Spleen (tissue), 11 donors: Measurements from ENCODE around the gene SH3TC2. TPM values are rescaled to one million over a fixed set of nuclear protein-coding genes. Genes with fewer than 3 reads are reported as not detected.

Experiments used
- DNase-seq: peaks from one replicate; pipeline ENCODE4 v3.0.0-alpha.2; 2020
- H3K27ac ChIP-seq, 8 donors: fragments of 200-600 bp; sonication (generic) in 7 of 8; 1 replicate in 4 of 8; 2 replicates in 4 of 8; pipeline versions ENCODE4 v1.5.0 to v1.8.0; 2016 to 2021; ENCODE audit warnings: inconsistent platforms in 4 of 8, mild to moderate bottlenecking in 4 of 8, moderate library complexity in 1 of 8
- H3K27me3 ChIP-seq, 7 donors: fragments of 200-600 bp; sonication (generic) in 6 of 7; replicated peaks in 1 of 7; 1 replicate in 4 of 7; 2 replicates in 3 of 7; pipeline versions ENCODE4 v1.5.0 to v1.8.0; 2016 to 2021; ENCODE audit warnings: inconsistent platforms in 3 of 7, mild to moderate bottlenecking in 1 of 7
- H3K36me3 ChIP-seq, 6 donors: fragments of 200-600 bp; sonication (generic) in 5 of 6; 1 replicate in 4 of 6; 2 replicates in 2 of 6; pipeline versions ENCODE4 v1.5.0 to v1.8.0; 2016 to 2021; ENCODE audit warnings: inconsistent platforms in 2 of 6
- H3K4me1 ChIP-seq, 6 donors: fragments of 200-600 bp; sonication (generic) in 5 of 6; 1 replicate in 3 of 6; 2 replicates in 3 of 6; pipeline versions ENCODE4 v1.5.0 to v1.8.0; 2016 to 2021; ENCODE audit warnings: inconsistent platforms in 3 of 6
- H3K4me3 ChIP-seq, 8 donors: fragments of 200-600 bp; sonication (generic) in 7 of 8; 1 replicate in 4 of 8; 2 replicates in 4 of 8; pipeline versions ENCODE4 v1.5.0 to v1.8.0; 2016 to 2021; ENCODE audit warnings: inconsistent platforms in 4 of 8, mild to moderate bottlenecking in 4 of 8, moderate library complexity in 2 of 8
- H3K9me3 ChIP-seq, 8 donors: fragments of 200-600 bp; sonication (generic) in 7 of 8; 1 replicate in 4 of 8; 2 replicates in 4 of 8; pipeline versions ENCODE4 v1.5.0 to v1.8.0; 2016 to 2021; ENCODE audit warnings: inconsistent platforms in 4 of 8
- POLR2A ChIP-seq, 3 donors: fragments of 450-650 bp; IDR thresholded peaks; one replicate each; pipeline ENCODE4 v1.5.1; 2017; ENCODE audit warnings: antibody characterized with exemption in 3 of 3, mild to moderate bottlenecking in 1 of 3
- POLR2AphosphoS5 ChIP-seq, 3 donors: sonication (generic); formaldehyde crosslinking; IDR thresholded peaks; one replicate each; pipeline ENCODE4 v1.5.1; 2017; ENCODE audit warnings: antibody characterized with exemption in 3 of 3
- WGBS, 5 donors: extraction: QIAGEN DNeasy Blood & Tissue Kit in 3 of 5; methylation state at CpG; one replicate each; pipeline versions ENCODE4 v1.1.5 to v1.1.7; 2013 to 2018; 5-methylcytosine and 5-hydroxymethylcytosine counted together
- intact Hi-C: fragments of 100-400 bp; cut with DNase I; formaldehyde crosslinking; loops from one replicate; pipeline ENCODE4 v1.15.0; 2023; ENCODE audit warnings: low total_unique reads
- polyA plus RNA-seq, 3 donors: library from polyadenylated mRNA; stranded (reverse); fragments of 200-250 nt; gene quantifications; one replicate each; pipeline ENCODE4 v1.2.1, GENCODE V29; 2013
- total RNA-seq, 7 donors: library from RNA; depleted of rRNA in 3 of 7; stranded (reverse); fragments of >200 nt in 3 of 7; fragmentation: NEBNext Ultra II Directional in 4 of 7; extraction: Animal tissue kit (Norgen Biotek cat#: 25700) in 4 of 7; gene quantifications; one replicate each; pipeline versions ENCODE4 v1.1.0 to v1.2.1, GENCODE V29; 2016 to 2021
- TF ChIP-seq, protein P1 (sequence below), 11 experiments: fragments of 200-600 bp in 7 of 11; fragments of 450-650 bp in 4 of 11; sonication (generic) in 4 of 11; IDR thresholded peaks in 8 of 11; conservative IDR thresholded peaks in 3 of 11; 1 replicate in 7 of 11; 2 replicates in 4 of 11; pipeline versions ENCODE4 v1.4.0 to v1.8.0; 2016 to 2021; ENCODE audit warnings: antibody characterized with exemption in 11 of 11, inconsistent platforms in 4 of 11, mild to moderate bottlenecking in 1 of 11
- donor health status: healthy with polysubstance abuse.
- donor health status: DM: no; HTN: no; CAD: no; lungs with moderate emphysema.
- donor health status: DM: no; HTN: no; CAD: no.
- donor health status: Bipolar disorder and iron deficiency.
- donor health status: healthy.
- donor health status: DM: no; HTN: no; CAD: no.
- donor health status: DM: yes; HTN: yes; CAD: no.

Gene SH3TC2
- total and polyA plus RNA-seq, 10 donors, result 0.02 to 2.8 (median 1.4) TPM

GRCh38 chr5:148972396-148972795, 90.5 kb downstream of the SH3TC2 start:
- 86 to 93% (median 89%) methylated on average over 4 of the region's 4 CpGs for WGBS, 5 donors
- TF ChIP-seq POLR2AphosphoS5 (IDR thresholded peaks at IDR 0.05) (no peak), POLR2A (IDR thresholded peaks at IDR 0.05) (no peak)
- TF ChIP-seq, protein P1, sequence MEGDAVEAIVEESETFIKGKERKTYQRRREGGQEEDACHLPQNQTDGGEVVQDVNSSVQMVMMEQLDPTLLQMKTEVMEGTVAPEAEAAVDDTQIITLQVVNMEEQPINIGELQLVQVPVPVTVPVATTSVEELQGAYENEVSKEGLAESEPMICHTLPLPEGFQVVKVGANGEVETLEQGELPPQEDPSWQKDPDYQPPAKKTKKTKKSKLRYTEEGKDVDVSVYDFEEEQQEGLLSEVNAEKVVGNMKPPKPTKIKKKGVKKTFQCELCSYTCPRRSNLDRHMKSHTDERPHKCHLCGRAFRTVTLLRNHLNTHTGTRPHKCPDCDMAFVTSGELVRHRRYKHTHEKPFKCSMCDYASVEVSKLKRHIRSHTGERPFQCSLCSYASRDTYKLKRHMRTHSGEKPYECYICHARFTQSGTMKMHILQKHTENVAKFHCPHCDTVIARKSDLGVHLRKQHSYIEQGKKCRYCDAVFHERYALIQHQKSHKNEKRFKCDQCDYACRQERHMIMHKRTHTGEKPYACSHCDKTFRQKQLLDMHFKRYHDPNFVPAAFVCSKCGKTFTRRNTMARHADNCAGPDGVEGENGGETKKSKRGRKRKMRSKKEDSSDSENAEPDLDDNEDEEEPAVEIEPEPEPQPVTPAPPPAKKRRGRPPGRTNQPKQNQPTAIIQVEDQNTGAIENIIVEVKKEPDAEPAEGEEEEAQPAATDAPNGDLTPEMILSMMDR (IDR thresholded peaks at IDR 0.05 in 8 of 11, conservative IDR thresholded peaks at IDR 0.05 in 3 of 11), result no peak
- no peaks in the 10 kb centered on the region for H3K9me3 ChIP-seq
- H3K27me3 ChIP-seq, result no peaks in the 10 kb centered on the region
- intact Hi-C loops, result no loop called here
- H3K4me1 ChIP-seq, result peaks cover 0 to 17% (median 8%) of the 10 kb centered on the region in 6 donors
- peak overlapping the region in 7 of 8 donors; percentile 1 to 73 (median 50) for H3K27ac ChIP-seq
- no peaks in the 10 kb centered on the region for H3K36me3 ChIP-seq
- no peak overlapping the region for H3K4me3 ChIP-seq
- no peak for DNase-seq

DNA sequence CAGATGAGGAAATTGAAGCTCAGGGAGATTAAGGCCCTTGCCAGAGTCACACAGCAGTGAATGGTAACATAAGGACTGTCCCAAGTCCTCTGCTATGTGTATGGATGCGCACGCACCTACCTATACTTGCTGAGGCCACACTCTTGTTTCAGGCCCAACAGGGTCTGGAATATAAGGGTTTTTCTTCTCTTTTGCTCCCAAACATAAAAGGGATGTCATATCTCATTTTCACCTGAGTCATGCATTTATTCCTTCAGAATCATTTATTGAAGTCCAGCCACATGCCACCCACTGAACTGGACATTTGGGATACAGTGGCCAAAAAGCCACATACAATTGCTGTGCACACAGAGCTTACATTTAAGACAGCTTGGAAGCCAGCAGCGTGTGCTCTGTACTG, 92.0 kb downstream of the SH3TC2 start:
- no peak overlapping the region for H3K4me3 ChIP-seq
- no peak overlapping the region for H3K27ac ChIP-seq
- H3K9me3 ChIP-seq, result no peaks in the 10 kb centered on the region
- no peak for TF ChIP-seq POLR2A (IDR thresholded peaks at IDR 0.05)
- no peaks in the 10 kb centered on the region for H3K36me3 ChIP-seq
- peaks cover 0 to 17% (median 8%) of the 10 kb centered on the region in 6 donors for H3K4me1 ChIP-seq
- no peak for DNase-seq
- intact Hi-C loops, result no loop called here
- no peaks in the 10 kb centered on the region for H3K27me3 ChIP-seq
- WGBS, 5 donors, result 94 to 100% (median 97%) methylated on average over 3 of the region's 3 CpGs

- Histone ChIP-seq H3K27me3 (no peaks in the 10 kb centered on the region), H3K4me3 (no peak overlapping the region), H3K27ac (no peak overlapping the region), H3K9me3 (no peaks in the 10 kb centered on the region), H3K36me3 (no peaks in the 10 kb centered on the region), H3K4me1 (peaks cover 0 to 17% (median 8%) of the 10 kb centered on the region in 6 donors)
- TF ChIP-seq POLR2A (IDR thresholded peaks at IDR 0.05) (no peak), POLR2AphosphoS5 (IDR thresholded peaks at IDR 0.05) (no peak)
- TF ChIP-seq, protein P1 (IDR thresholded peaks at IDR 0.05 in 8 of 11, conservative IDR thresholded peaks at IDR 0.05 in 3 of 11), result no peak
- intact Hi-C loops, result no loop called here
- no peak for DNase-seq
- WGBS, 5 donors, result 88 to 99% (median 95%) methylated on average over 2 of the region's 2 CpGs
These were observed 92.6 kb downstream of the SH3TC2 start for GRCh38 chr5:148970228-148970627.

DNA sequence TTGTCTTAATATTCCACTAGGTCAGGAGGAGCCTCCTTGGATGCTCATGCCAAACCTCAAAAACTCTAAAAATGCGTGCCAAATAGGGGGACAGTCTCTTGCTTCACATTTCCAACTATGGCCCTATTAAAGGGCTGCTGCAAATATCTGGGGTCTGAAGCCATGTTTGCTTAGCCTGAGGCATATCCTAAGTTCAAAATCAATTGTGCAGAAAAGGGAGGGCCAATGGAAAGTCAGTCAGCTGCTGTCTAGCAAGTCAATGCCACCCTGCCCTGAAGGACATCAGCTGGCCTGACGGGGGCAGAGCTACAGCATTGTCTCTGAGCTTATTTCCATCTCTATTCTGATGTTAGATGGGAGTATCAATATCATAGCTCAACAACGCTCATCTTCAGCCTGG, 93.6 kb downstream of the SH3TC2 start:
- no peaks in the 10 kb centered on the region for H3K36me3 ChIP-seq
- intact Hi-C loops, result no loop called here
- H3K9me3 ChIP-seq, result no peaks in the 10 kb centered on the region
- peaks cover 0 to 17% (median 8%) of the 10 kb centered on the region in 6 donors for H3K4me1 ChIP-seq
- WGBS, 5 donors, result 61 to 87% (median 62%) methylated on average over 3 of the region's 3 CpGs
- no peak overlapping the region for H3K27ac ChIP-seq
- no peak for DNase-seq
- no peaks in the 10 kb centered on the region for H3K27me3 ChIP-seq
- no peak for TF ChIP-seq POLR2AphosphoS5 (IDR thresholded peaks at IDR 0.05)
- H3K4me3 ChIP-seq, result no peak overlapping the region

DNA sequence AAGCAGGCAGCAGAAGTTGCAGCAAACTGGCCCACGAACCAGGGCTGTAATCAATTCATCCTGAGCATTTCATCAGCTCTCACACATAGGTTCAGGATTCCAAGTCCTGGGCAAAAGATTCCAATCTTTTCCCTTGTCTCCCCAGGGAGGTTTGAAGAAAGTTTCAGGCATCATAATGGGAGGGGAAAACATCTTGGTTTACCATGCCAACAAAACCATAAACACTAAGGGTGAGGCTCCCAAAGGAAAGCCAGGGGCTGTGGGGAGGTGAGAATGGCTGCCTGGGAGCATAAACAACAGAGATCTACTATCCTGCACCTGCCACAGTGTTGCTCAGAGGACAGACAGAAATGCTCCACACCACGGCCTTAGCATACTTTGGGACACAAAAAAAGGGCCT, 94.6 kb downstream of the SH3TC2 start:
- Histone ChIP-seq H3K4me3 (no peak overlapping the region), H3K4me1 (peaks cover 0 to 23% (median 12%) of the 10 kb centered on the region in 6 donors), H3K27ac (no peak overlapping the region), H3K27me3 (no peaks in the 10 kb centered on the region), H3K9me3 (no peaks in the 10 kb centered on the region), H3K36me3 (no peaks in the 10 kb centered on the region)
- no peak for DNase-seq
- WGBS, 5 donors, result 70 to 88% (median 81%) methylated on average over 2 of the region's 2 CpGs
- TF ChIP-seq POLR2AphosphoS5 (IDR thresholded peaks at IDR 0.05), result no peak
- TF ChIP-seq POLR2A (IDR thresholded peaks at IDR 0.05), result no peak
- TF ChIP-seq, protein P1 (IDR thresholded peaks at IDR 0.05 in 8 of 11, conservative IDR thresholded peaks at IDR 0.05 in 3 of 11), result no peak
- intact Hi-C loops, result no loop called here
